K562 (cell line): ENCODE measurements around the gene ZC3H8. TPM values are rescaled to one million over a fixed set of nuclear protein-coding genes. Genes with fewer than 3 reads are reported as not detected.

Source experiments
- ATAC-seq: fragments of 200-7000 bp; cut with Tn5 transposase; 3 replicates; pipeline ENCODE4 v1.9.1; 2020; ENCODE audit warnings: moderate library complexity
- BruUV-seq: library from RNA; stranded (reverse); fragments of 400-500 nt; replicated peaks from 2 replicates; lab custom pipeline; 2021; lab: Mats Ljungman, UMichigan
- CTCF ChIA-PET: fragments of 300-600 bp; formaldehyde crosslinking; extraction: SDS; loops from one replicate; lab custom pipeline; 2021; ENCODE audit warnings: low intra/inter-chr PET ratio; lab: Yijun Ruan, JAX
- POLR2A ChIA-PET: fragments of 300-600, 350-650 bp; sonication (Branson Sonifier 250); formaldehyde crosslinking; extraction: SDS; loops from one replicate; lab custom pipeline; 2021; ENCODE audit warnings: antibody characterized with exemption, inconsistent platforms; lab: Yijun Ruan, JAX
- DNase-seq, 4 experiments: peaks; one replicate each; pipeline versions ENCODE4 v3.0.0 to v3.0.0-alpha.2; 2011 to 2018; ENCODE audit warnings: low spot score in 3 of 4, mixed read lengths in 3 of 4; ENCODE audit errors: extremely low read depth in 1 of 4
- FAIRE-seq: peaks from 2 replicates; lab custom pipeline; 2011; peaks lifted over from hg19 to GRCh38; lab: Jason Lieb, UNC
- H2AFZ ChIP-seq: 2 replicates; pipeline ENCODE4 v1.6.0; 2011; ENCODE audit warnings: low read depth, low read length, control low read depth, inconsistent platforms
- H3K27ac ChIP-seq: fragments of 200-600 bp; 3 replicates; pipeline ENCODE4 v1.8.0; 2011; ENCODE audit warnings: low read depth, mild to moderate bottlenecking, control low read depth, inconsistent platforms, low read length, moderate library complexity, mixed read lengths; ENCODE audit errors: extremely low read depth
- H3K27me3 ChIP-seq, 2 experiments: fragments of 300-600 bp in 1 of 2; 2 replicates in 1 of 2; 3 replicates in 1 of 2; pipeline versions ENCODE4 v1.6.0 to v1.8.0; 2011; ENCODE audit warnings: inconsistent platforms in 2 of 2, low read length in 2 of 2, mild to moderate bottlenecking in 1 of 2, mixed read lengths in 1 of 2, moderate library complexity in 1 of 2; ENCODE audit not compliant: control insufficient read depth in 2 of 2, insufficient read depth in 2 of 2
- H3K36me3 ChIP-seq: fragments of 300-600 bp; 3 replicates; pipeline ENCODE4 v1.8.0; 2011; ENCODE audit warnings: mild to moderate bottlenecking, low read length, inconsistent platforms; ENCODE audit not compliant: control insufficient read depth, insufficient read depth
- H3K4me1 ChIP-seq, 2 experiments: fragments of 200-600 bp in 1 of 2; replicated peaks in 1 of 2; 2 replicates in 1 of 2; 3 replicates in 1 of 2; pipeline versions ENCODE4 v1.5.1 to v1.8.0; 2011; ENCODE audit warnings: inconsistent platforms in 2 of 2, low read length in 2 of 2, mild to moderate bottlenecking in 1 of 2, mixed read lengths in 1 of 2, moderate library complexity in 1 of 2; ENCODE audit not compliant: control insufficient read depth in 2 of 2, insufficient read depth in 2 of 2
- H3K4me2 ChIP-seq: 2 replicates; pipeline ENCODE4 v1.6.1; 2011; ENCODE audit warnings: low read length, control low read depth, inconsistent platforms, mixed read lengths; ENCODE audit not compliant: insufficient read depth
- H3K4me3 ChIP-seq: fragments of 200-600 bp; sonication (generic), shearing (Covaris generic); 2 replicates; pipeline ENCODE4 v1.5.1; 2016; ENCODE audit warnings: control low read depth, inconsistent platforms
- H3K79me2 ChIP-seq: fragments of 200-600 bp; 3 replicates; pipeline ENCODE4 v1.8.0; 2011; ENCODE audit warnings: low read length, inconsistent platforms; ENCODE audit not compliant: control insufficient read depth, insufficient read depth
- H3K9ac ChIP-seq, 2 experiments: 2 replicates each; pipeline versions ENCODE4 v1.6.0 to v1.6.1; 2011; ENCODE audit warnings: low read depth in 2 of 2, low read length in 2 of 2, control low read depth in 1 of 2, inconsistent platforms in 1 of 2, mild to moderate bottlenecking in 1 of 2, mixed read lengths in 1 of 2; ENCODE audit not compliant: insufficient read depth in 1 of 2
- H3K9me1 ChIP-seq: one replicate; pipeline ENCODE4 v1.6.0; 2011; ENCODE audit warnings: inconsistent platforms, mild to moderate bottlenecking, low read length, moderate library complexity; ENCODE audit not compliant: control insufficient read depth, insufficient read depth
- H3K9me3 ChIP-seq: replicated peaks from 2 replicates; pipeline ENCODE4 v1.5.1; 2011; ENCODE audit warnings: low read depth, low read length, inconsistent platforms; ENCODE audit not compliant: control insufficient read depth, insufficient read depth
- H4K20me1 ChIP-seq: replicated peaks from 2 replicates; pipeline ENCODE4 v1.6.1; 2011; ENCODE audit warnings: low read length, inconsistent platforms, mixed read lengths; ENCODE audit not compliant: control insufficient read depth, insufficient read depth
- CBFA2T2 ChIP-seq: fragments of 450-650 bp; conservative IDR thresholded peaks from 2 replicates; pipeline ENCODE4 v1.6.1; 2017; ENCODE audit warnings: mild to moderate bottlenecking
- DPF2 ChIP-seq: fragments of 450-650 bp; IDR thresholded peaks from 2 replicates; pipeline ENCODE4 v1.6.1; 2016
- FOXJ2 ChIP-seq: fragments of 200-800 bp; sonication (Bioruptor generic); IDR thresholded peaks from 2 replicates; pipeline ENCODE4 v1.6.1; 2016; ENCODE audit warnings: missing genetic modification characterization, missing compliant biosample characterization
- FUS ChIP-seq: fragments of 200-400 bp; formaldehyde crosslinking; optimal IDR thresholded peaks from 2 replicates; pipeline ENCODE3; 2017; ENCODE audit warnings: low read depth, low read length
- IRF2 ChIP-seq: sonication (generic); formaldehyde crosslinking; IDR thresholded peaks from 2 replicates; pipeline ENCODE4 v1.8.1; 2022; ENCODE audit warnings: mild to moderate bottlenecking, missing genetic modification reagents
- MEF2A ChIP-seq: IDR thresholded peaks from 2 replicates; pipeline ENCODE4 v1.6.1; 2011; ENCODE audit warnings: low read depth, mild to moderate bottlenecking, low read length, moderate library complexity; ENCODE audit not compliant: control insufficient read depth
- MEIS2 ChIP-seq: fragments of 450-650 bp; IDR thresholded peaks from 2 replicates; pipeline ENCODE4 v1.6.1; 2014; ENCODE audit warnings: mild to moderate bottlenecking; ENCODE audit not compliant: partially characterized antibody
- NCOR1 ChIP-seq: fragments of 450-650 bp; IDR thresholded peaks from 2 replicates; pipeline ENCODE4 v1.6.1; 2016; ENCODE audit warnings: mild to moderate bottlenecking, moderate library complexity
- NR1H2 ChIP-seq: sonication (generic); formaldehyde crosslinking; IDR thresholded peaks from 2 replicates; pipeline ENCODE4 v1.4.0; 2020; ENCODE audit warnings: mild to moderate bottlenecking, missing genetic modification reagents
- PURB ChIP-seq: sonication (generic); formaldehyde crosslinking; IDR thresholded peaks from 2 replicates; pipeline ENCODE4 v1.9.0; 2021; ENCODE audit warnings: low read depth, mild to moderate bottlenecking, missing genetic modification reagents
- SPI1 ChIP-seq: IDR thresholded peaks from 2 replicates; pipeline ENCODE4 v1.6.1; 2011; ENCODE audit warnings: low read depth, low read length, control low read depth, borderline replicate concordance
- ZBTB8A ChIP-seq: fragments of 450-650 bp; IDR thresholded peaks from 2 replicates; pipeline ENCODE4 v1.6.1; 2018; ENCODE audit warnings: mild to moderate bottlenecking, moderate library complexity; ENCODE audit not compliant: partially characterized antibody
- ZNF124 ChIP-seq: sonication (generic); formaldehyde crosslinking; IDR thresholded peaks from 2 replicates; pipeline ENCODE4 v1.8.1; 2022; ENCODE audit warnings: missing genetic modification reagents
- ZNF316 ChIP-seq: fragments of 450-650 bp; IDR thresholded peaks from 2 replicates; pipeline ENCODE4 v1.6.1; 2016
- ZNF696 ChIP-seq: fragments of 250-450 bp; sonication (Bioruptor Pico); conservative IDR thresholded peaks from 2 replicates; pipeline ENCODE4 v1.4.0; 2020; ENCODE audit warnings: mild to moderate bottlenecking, moderate library complexity
- ZNF766 ChIP-seq: fragments of 200-800 bp; sonication (Bioruptor generic); conservative IDR thresholded peaks from 2 replicates; pipeline ENCODE4 v1.6.1; 2016; ENCODE audit warnings: missing genetic modification characterization, missing compliant biosample characterization
- WGBS: fragments of 100-300 bp; shearing (Covaris generic); methylation state at CpG from one replicate; pipeline ENCODE4 v1.1.6; 2016; ENCODE audit warnings: low coverage, mixed read lengths; ENCODE audit not compliant: insufficient coverage; ENCODE audit errors: missing lambda C conversion rate; 5-methylcytosine and 5-hydroxymethylcytosine counted together
- in situ Hi-C: fragments of 300-500 bp; cut with MboI; formaldehyde crosslinking; loops from 4 replicates; pipeline ENCODE4 v1.15.0; 2018; ENCODE audit warnings: inconsistent platforms, mixed read lengths
- intact Hi-C: fragments of 100-400 bp; cut with micrococcal nuclease; formaldehyde crosslinking; loops from 2 replicates; pipeline ENCODE4 v1.14.2; 2022
- polyA plus RNA-seq, 8 experiments: library from polyadenylated mRNA; depleted of rRNA in 4 of 8; stranded (reverse) in 5 of 8; unstranded in 3 of 8; fragments of >200 nt; fragmentation: Nextera tagmentation in 2 of 8; fragmentation: Illumina TruSeq in 1 of 8; extraction: Ambion mirVana in 2 of 8; extraction: Trizol in 1 of 8; gene quantifications; 2 replicates each; pipeline versions ENCODE4 v1.2.1 to v1.2.3, GENCODE V29; 2011 to 2014; ENCODE audit warnings: inconsistent platforms in 1 of 8, missing spikeins in 1 of 8
- total RNA-seq, 7 experiments: library from RNA; depleted of rRNA in 6 of 7; stranded (reverse); fragments of >200 nt in 6 of 7; fragmentation: Illumina TruSeq in 2 of 7; extraction: Trizol in 2 of 7; gene quantifications; 2 replicates each; pipeline versions ENCODE4 v1.2.1 to v1.2.3, GENCODE V29; 2011 to 2021; ENCODE audit warnings: low replicate concordance in 1 of 7
- TF ChIP-seq, protein P1 (sequence below): fragments of 450-650 bp; formaldehyde crosslinking; IDR thresholded peaks from 2 replicates; pipeline ENCODE4 v1.4.0; 2020; ENCODE audit warnings: mild to moderate bottlenecking, moderate library complexity
- TF ChIP-seq, protein P2 (sequence below): sonication (generic); formaldehyde crosslinking; IDR thresholded peaks from 2 replicates; pipeline ENCODE4 v1.9.0; 2022; ENCODE audit warnings: mild to moderate bottlenecking, missing genetic modification reagents
- TF ChIP-seq, protein P3 (sequence below): sonication (generic); formaldehyde crosslinking; IDR thresholded peaks from 2 replicates; pipeline ENCODE4 v1.8.1; 2023; ENCODE audit warnings: mild to moderate bottlenecking, missing genetic modification reagents

ZC3H8 gene
- total and polyA plus RNA-seq, 9 of the 15 experiments (the other 6 are each of a cell fraction or from before 2014, with no cell fraction given) = 11.6 to 41.5 (median 27.5) TPM

DNA sequence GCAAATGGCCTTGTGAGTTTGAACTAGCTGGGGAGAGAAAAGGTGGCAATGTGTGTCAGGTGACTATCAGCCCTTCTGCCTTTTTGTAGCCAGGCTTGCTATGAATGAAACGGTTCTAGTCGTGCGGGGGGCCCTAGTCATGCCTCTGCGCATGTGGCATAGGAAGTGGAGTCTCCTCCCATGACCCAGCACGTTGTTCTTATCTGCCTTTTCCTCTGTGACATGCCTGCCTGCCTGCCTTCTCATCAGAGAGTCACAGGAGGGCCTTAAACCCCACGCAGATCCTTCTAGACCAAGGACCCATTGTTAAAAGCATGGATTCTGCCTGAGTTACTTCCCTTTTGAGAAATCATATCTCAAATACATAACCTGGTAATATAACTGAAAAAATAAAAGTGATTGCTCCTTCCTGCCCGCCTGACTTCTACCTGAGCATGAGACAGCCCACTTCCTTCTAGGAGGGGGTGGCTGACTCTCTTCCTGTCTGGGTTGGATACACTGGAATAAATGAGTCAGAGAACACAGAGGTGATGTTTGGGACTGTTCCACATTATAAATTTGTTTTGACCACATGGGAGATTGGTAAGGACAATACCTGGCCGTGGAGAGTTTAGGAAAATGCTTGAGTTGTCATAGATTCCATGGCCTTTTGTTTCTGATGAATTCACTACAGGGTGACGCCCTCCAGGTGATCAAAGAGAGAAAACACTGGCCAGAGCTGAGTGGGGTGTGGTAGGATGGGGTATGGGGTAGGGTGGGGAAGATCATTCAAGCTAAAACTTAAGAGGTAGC is 66.8 kb downstream of the ZC3H8 start:
- Histone ChIP-seq H3K4me1 (peaks cover 14 to 18% of the 10 kb centered on the region in 2 experiments), H3K4me3 (no peak overlapping the region), H3K4me2 (peak overlapping the region; percentile 48), H3K79me2 (no peaks in the 10 kb centered on the region), H3K9me1 (no peaks in the 10 kb centered on the region), H3K9ac (peak overlapping the region in 1 of 2 experiments; percentile 33; a peak in 1 of 4 replicates), H3K27me3 (no peaks in the 10 kb centered on the region), H4K20me1 (no peaks in the 10 kb centered on the region; the same call in 1 of the 2 replicates), H3K27ac (peak overlapping the region; percentile 78), H2AFZ (peak overlapping the region; percentile 97), H3K9me3 (peaks cover 5% of the 10 kb centered on the region; the same call in 1 of the 2 replicates), H3K36me3 (no peaks in the 10 kb centered on the region)
- intact Hi-C loops (no loop called here), in situ Hi-C loops (no loop called here)
- ChIA-PET CTCF (no interaction called here), POLR2A (no interaction called here)
- ATAC-seq = peak; percentile 94
- 26% methylated on average over 8 of the region's 9 CpGs for whole genome bisulfite sequencing
- no TSS peak for BruUV-seq
- DNase-seq = peak; percentile 51 to 84 (median 72)
- FAIRE-seq = peak; percentile 93
- no peak for TF ChIP-seq FOXJ2 (tag)
- TF ChIP-seq FUS = no peak
- TF ChIP-seq, protein P1, sequence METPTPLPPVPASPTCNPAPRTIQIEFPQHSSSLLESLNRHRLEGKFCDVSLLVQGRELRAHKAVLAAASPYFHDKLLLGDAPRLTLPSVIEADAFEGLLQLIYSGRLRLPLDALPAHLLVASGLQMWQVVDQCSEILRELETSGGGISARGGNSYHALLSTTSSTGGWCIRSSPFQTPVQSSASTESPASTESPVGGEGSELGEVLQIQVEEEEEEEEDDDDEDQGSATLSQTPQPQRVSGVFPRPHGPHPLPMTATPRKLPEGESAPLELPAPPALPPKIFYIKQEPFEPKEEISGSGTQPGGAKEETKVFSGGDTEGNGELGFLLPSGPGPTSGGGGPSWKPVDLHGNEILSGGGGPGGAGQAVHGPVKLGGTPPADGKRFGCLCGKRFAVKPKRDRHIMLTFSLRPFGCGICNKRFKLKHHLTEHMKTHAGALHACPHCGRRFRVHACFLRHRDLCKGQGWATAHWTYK (CRISPR knock-in tag) = 0 out of 2 replicates have a peak, but pooled peaks have one; percentile 17
- TF ChIP-seq ZBTB8A = no peak
- TF ChIP-seq ZNF766 = peak; percentile 59; the same call in 1 of the 2 replicates
- TF ChIP-seq, protein P2, sequence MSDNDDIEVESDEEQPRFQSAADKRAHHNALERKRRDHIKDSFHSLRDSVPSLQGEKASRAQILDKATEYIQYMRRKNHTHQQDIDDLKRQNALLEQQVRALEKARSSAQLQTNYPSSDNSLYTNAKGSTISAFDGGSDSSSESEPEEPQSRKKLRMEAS (CRISPR knock-in tag) = peak; percentile 91
- peak; percentile 41; the same call in 1 of the 2 replicates for TF ChIP-seq CBFA2T2
- TF ChIP-seq MEF2A = no peak
- TF ChIP-seq IRF2 (CRISPR knock-in tag) = no peak
- TF ChIP-seq, protein P3, sequence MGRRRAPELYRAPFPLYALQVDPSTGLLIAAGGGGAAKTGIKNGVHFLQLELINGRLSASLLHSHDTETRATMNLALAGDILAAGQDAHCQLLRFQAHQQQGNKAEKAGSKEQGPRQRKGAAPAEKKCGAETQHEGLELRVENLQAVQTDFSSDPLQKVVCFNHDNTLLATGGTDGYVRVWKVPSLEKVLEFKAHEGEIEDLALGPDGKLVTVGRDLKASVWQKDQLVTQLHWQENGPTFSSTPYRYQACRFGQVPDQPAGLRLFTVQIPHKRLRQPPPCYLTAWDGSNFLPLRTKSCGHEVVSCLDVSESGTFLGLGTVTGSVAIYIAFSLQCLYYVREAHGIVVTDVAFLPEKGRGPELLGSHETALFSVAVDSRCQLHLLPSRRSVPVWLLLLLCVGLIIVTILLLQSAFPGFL (CRISPR knock-in tag) = no peak
- TF ChIP-seq NR1H2 (CRISPR knock-in tag) = no peak
- no peak for TF ChIP-seq ZNF124
- 0 out of 2 replicates have a peak, but pooled peaks have one; percentile 8 for TF ChIP-seq ZNF316
- TF ChIP-seq SPI1 = peak; percentile 50; the same call in 1 of the 2 replicates
- TF ChIP-seq PURB (CRISPR knock-in tag) = no peak
- peak; percentile 43; the same call in 1 of the 2 replicates for TF ChIP-seq NCOR1
- TF ChIP-seq MEIS2 = peak; percentile 44
- no peak for TF ChIP-seq ZNF696 (CRISPR knock-in tag)
- TF ChIP-seq DPF2 = peak; percentile 82
